ENCODE measurements around the gene SHMT1.
"Not testable (repeated sequence)": the region's sequence is repeated elsewhere in the genome, so short reads cannot be mapped to it uniquely, and the experiment has no call there.

The SHMT1 gene

DNA sequence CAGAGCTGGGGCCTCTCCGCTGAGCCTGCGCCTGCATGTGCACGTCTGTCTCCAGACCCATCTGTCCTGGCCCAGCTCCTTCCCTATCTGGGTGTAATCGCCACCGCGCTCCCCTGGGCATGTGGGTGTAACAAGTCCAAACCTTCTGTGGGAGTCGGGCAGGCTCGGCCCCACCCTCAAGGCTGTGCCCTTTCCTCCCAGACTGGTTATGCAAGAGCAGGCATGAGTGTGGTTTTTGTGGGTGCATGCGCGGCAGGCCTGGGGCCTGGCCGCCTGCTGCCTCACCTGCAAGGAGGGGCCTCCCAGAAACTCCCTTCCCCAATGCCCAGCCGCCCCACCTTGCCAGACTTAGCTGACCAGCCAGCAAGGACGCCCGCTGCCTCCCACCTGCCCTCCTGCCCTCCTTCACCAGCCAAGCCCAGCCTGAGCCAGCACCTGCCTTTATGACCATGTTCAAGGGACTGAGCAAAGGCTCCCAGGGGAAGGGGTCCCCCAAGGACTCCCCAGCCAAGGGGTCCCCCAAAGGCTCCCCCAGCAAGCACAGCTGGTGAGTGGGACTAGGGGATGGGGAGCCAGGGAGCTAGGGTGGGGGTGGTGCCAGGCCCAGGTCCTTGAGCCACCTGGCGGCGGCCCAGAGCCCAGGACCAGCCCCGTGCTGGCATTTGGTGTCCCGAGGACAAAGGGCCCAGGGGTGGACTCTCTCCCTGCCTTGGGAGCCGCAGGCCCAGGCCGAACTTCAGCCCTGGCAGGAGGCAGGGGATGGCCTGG is 14.3 kb upstream of the SHMT1 start, which contains the start of gene EVPLL:
Gene EVPLL, plus strand, starts transcription at position 342 of the 768 bp plus-strand sequence. CDS start 3,160 bp downstream, outside the sequence.
- DNase-seq: no peak

DNA sequence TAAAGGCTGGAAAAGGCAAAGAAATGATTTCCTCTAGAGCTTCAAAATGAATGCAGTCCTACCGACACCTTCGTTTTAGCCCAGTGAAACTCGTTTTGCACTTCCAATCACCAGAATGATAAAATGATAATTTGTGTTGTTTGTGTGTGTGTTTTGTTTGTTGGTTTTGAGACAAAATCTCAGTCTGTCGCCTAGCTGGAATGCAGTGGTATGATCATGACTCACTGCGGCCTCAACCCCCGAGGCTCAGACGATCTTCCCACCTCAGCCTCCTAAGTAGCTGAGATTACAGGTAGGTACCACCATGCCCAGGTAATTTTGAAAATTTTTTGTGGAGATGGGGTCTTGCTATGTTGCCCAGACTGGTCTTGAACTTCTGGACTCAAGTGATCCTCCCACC is 10.9 kb upstream of the SHMT1 start:
- DNase-seq: no peak

DNA sequence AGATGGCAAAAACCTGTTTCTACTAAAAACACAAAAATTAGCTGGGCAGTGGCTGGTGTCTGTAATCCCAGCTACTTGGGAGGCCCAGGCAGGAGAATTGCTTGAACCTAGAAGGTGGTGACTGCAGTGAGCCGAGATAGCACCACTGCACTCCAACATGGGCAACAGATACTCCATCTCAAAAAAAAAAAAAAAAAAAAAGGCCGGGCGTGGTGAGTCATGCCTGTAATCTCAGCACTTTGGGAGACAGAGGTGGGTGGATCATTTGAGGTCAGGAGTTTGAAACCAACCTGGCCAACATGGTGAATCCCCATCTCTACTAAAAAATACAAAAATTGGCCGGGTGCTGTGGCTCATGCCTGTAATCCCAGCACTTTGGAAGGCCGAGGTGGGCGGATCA is 9.8 kb upstream of the SHMT1 start:
- DNase-seq: not testable (repeated sequence)

DNA sequence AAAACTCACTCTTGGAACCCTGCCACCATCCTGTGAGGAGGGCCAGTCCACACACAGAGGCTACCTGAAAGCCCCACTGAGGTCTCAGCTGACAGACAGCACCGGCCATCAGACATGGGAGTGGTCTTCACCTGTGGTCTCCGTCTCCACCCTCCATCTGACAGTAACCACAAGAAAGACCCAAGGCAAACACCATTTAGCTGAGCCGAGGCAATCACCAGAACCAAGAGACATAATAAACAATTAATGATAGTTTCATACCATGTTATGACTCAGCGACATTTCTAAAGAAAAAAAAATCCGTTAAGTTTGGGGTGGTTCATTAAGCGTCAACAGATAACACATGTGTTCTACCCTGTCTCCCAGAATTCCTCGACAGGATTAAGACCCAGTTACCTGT is 8.1 kb upstream of the SHMT1 start:
- no peak for DNase-seq

DNA sequence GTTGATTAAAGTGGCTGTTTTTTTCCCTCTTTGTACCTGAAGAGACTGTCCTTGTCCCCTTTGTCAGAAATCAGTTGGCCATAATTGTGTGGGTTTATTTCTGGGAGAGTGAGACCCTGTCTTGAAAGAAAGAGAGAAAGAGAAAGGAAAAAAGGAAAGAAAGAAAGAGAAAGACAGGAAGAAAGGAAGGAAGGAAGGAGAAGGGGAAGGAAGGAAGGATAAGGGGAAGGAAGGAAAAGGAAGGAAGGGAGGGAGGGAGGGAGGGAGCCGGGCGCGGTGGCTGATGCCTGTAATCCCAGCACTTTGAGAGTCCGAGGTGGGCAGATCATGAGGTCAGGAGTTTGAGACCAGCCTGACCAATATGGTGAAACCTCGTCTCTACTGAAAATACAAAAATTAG is 7.4 kb upstream of the SHMT1 start:
- no peak for DNase-seq

DNA sequence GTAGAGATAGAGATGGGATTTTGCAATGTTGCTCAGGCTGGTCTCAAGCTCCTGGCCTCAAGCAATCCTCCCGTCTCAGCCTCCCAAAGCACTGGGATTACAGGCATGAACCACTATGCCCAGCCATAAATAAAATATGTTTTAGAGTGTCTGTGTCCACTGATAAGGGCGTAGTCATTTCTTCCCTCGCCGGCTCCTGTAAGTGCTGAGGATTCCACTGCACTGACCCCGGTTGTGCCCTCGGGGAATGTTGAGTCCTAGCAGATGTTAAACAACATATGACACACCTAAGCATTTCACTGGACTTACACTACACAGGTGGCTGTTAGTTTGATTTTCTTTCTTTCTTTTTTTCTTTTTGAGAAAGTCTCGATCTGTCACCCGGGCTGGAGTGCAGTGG is 5.6 kb upstream of the SHMT1 start:
- DNase-seq: no peak

DNA sequence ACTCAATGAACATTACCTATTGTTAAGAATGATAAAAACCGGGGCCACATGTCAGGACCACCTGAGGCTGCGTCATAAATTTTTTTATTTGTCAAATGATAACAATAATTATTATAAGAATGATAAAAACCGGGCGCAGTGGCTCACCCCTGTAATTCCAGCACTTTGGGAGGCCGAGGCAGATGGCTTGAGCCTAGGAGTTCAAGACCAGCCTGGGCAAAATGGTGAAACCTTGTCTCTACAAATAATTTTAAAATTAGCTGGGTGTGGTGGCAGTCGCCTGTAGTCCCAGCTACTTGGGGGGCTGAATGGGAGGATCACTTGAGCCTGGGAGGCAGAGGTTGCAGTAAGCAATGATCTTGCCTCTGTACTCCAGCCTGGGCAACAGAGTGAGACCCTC is 816 bp upstream of the SHMT1 start:
- DNase-seq: no peak

DNA sequence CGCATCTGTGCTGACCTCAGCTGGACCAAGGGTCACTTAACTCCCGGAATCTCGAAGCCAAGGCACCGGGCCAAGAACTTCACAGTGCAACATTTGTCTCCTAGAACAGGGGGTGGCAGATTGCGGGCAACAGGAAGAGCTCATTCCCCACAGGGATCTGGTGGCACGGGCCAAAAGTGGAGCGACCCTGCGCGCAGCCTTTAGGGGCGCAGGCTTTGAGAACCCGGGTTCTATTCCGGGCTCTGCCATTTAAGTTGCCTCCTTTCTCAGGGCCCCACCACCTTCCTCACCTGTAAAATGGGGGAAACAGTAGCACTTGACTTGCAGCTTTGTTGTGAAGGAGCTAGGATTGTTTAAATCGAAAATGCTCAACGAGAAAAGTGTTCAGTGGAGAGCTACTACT is 651 bp downstream of the SHMT1 start:
- no peak for DNase-seq

DNA sequence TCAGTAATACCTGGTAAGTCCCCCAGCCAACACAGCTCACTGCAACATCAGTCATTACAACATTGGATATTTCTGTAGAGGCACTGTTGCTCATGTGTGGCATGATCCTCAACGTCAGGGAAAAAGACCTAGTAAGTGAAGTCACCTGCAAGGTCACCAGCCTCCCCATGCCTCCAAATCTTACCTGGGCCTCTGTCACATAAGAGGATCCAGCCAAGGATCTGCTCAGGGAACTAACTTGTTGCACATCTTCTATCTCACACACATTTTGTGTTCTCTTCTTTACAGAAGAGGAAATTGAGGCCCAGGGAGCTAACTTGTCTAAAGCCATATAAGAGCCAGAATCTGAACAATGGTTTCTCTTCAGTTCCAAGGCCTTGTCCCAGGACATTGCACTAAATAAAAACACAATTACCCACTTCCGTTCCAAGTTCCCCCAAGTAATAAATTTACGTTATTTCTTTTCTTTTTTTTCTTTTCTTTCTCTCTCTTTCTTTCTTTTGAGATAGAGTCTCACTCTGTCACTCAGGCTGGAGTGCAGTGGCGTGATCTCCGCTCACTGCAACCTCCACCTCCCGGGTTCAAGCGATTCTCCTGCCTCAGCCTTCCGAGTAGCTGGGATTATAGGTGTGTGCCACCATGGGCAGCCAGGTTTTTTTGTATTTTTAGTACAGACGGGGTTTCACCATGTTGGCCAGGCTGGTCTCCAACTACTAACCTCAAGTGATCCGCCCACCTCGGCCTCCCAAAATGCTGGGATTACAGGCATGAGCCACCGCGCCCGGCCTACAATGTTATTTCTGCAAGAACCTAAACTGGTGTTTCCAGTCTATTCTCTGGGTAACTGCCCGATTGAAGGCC is 1.3 kb downstream of the SHMT1 start:
- DNase-seq: no peak

DNA sequence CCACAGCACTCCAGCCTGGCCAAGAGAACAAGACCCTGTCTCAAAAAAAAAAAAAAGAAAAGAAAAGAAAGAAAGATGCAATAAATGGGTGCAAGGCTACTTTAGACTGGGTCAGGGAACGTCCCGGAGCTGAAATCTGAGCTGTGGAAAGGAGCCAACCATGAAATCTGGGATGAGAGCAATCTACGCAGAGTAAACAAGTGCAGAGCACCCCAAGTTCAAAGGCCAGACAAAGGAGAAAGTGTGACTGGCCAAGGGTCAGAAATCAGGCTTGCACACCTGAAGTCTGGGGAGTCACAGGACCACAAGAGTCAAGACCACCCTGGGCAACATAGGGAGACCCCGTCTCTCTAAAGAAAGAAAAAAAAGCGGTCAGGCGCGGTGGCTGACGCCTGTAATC is 2.8 kb downstream of the SHMT1 start:
- DNase-seq: no peak

DNA sequence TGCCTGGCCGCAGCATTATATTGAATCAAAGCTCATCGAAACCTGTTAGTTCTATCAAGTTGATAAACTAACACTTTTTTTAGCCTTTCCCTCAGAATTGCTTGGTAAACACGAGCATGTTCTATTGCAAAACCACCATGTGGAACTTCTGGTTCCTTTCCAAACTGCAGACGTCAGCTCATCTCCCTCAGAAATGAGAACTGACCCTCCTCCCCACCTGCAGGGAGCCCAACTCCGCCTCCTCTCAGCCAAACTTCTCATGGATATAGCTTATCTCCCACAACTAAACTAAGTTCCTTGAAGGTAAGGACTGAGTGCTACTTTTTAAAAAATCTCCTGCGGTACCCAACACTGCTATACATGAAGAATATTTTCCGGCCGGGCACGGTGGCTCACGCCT is 6.7 kb downstream of the SHMT1 start:
- no peak for DNase-seq

DNA sequence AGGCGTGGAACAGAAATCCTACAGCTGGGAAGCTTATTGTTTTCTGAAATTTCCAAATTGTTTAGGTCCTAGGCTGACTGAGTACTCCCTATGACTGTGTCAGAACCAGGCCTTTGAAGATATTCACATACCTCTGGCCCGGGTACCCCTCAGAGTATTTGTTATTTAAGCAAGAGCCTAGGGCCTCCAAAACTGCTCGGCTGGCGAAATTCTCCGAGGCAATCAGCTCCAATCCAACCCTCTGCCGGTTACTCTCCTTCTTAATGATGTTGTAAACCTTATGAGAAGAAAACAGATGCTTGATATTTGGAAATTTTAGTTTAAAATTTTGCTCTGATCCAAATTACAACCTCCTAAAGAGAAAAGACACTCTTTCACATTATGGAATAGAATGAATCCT is 9.8 kb downstream of the SHMT1 start:
- DNase-seq: no peak

DNA sequence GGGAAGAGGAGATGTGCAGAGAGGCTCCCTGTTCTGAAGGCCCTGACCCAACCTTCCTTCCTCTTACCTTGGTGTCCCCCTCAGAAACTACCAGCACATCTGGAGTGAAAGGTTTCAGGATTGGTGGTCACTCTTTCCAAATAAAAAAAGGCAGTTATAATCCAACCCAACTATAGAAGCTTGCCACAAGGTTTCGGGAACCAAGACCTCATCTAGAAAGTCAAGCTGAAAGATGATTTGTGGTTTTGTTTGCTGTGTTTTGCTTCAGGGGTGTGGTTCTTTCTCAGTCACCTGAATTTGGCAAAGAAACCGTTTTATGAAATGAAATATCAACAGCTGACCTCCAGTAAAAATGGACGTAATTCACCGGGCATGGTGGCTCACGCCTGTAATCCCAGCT is 19.3 kb downstream of the SHMT1 start:
- no peak for DNase-seq

DNA sequence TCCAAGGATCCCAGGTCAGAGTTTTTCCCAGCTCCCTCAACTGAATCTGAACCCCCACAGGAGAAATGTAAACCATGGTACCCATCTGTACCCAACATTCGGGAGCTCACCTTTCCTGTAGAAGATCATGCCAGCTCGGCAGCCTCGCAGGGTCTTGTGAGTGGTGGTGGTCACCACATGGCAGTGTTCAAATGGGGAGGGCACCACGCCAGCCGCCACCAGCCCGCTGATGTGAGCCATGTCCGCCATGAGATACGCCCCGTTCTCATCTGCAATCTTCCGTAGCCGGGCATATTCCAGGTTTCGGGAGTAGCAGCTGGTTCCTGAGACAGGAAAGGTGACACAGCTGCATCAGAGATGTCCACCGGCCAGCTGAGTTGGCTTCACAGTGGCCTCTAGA is 23.4 kb downstream of the SHMT1 start:
- DNase-seq: no peak

DNA sequence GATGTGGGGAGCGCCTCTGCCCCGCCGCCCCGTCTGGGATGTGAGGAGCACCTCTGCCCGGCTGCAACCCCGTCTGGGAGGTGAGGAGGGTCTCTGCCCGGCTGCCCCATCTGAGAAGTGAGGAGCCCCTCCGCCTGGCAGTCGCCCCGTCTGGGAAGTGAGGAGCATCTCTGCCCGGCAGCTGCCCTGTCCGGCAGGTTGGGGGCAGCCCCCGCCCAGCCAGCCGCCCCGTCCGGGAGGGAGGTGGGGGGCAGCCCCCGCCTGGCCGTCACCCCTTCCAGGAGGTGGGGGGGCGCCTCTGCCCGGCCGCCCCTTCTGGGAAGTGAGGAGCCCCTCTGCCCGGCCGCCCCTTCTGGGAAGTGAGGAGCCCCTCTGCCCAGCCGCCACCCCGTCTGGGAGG is 25.2 kb downstream of the SHMT1 start:
- not testable (repeated sequence) for DNase-seq

DNA sequence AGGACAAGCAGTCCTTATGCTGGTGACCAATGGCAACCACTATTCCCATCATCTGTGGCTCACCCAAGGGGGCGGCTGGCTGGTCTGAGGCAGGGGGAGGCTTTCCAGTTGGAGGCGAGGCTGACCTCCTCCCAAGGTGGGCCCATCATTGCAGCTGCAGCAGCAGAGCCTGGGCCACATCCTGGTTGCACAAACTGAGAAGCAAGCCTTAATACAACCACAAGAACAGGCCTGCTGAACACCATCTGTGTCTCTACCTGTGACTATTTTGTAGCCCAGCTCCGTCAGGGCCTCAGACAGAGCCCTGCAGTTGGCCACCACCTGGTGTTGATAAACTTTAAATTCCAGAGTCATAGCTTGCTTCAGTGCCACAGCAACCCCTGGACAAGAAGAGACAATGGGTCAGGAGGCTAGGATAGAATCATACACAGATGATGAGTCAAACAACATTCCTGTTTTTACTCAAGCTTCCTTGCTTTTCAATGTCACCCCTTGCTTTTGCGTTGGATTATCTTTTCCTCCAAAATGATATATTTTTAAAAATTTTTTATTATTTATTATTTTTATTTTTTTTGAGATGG is 30.4 kb downstream of the SHMT1 start:
- no peak for DNase-seq

DNA sequence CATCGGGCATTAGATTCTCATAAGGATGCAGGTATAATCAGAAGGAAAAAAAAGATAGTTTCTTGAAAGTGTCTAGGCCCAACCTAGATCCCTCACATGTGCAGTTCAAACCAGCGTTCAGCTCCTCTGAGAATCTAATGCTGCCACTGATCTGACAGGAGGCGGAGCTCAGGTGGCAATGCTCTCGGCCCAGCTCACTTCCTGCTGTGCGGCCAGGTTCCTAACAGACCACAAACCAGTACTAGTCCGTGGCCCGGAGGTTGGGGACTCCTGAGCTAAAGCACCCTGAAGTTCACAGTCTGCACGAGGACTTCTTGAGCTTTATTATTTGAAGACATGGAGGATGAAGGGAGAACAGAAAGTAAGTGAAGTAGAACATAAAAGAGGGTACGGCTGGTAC is 31.5 kb downstream of the SHMT1 start:
- DNase-seq: no peak

DNA sequence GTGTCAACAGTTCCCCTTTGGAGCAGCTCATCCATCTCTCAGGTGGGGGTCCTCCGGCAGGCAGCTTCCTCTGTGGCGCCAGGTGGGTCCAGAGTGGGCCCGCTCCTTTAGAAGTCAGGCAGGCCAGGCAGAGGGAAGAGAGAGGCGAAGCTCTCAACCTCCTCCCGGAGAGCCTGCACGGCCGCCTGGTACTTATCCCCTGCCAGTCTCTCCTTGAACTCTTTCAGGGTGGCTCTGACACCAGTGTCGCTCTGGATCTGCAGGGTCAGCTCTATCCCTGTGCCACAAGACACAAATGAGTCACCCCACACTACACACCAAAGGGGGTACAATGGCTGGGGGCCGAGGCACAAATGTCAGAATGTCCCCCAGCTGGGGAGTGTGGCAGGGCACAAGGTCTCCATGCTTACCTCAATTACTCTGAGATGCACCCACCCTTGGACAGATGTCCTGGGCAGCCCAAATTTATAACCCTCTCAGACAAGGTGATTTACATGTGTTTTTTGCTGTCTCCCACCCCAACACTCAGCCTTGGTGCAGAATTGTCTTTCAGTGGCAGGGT is 34.6 kb downstream of the SHMT1 start:
- no peak for DNase-seq

DNA sequence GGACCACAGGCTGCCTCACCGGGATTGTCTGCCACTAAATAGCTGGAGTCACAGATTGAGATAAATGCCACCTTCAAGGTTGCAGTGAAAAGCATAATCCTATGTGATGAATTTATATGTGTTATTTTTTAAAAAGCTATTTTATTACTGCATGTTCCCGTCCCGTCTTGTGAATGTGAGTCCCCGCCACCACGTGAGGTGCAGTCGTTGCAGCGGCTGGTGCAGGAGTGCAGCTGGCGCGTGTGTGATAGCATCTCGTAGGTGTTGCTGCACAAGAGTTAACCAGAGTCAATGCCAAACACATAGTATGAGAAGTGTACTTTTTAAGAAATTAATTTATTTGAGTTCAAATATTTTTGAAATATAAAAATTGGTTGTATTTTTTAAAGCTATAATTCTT is 35.8 kb downstream of the SHMT1 start:
- no peak for DNase-seq

DNA sequence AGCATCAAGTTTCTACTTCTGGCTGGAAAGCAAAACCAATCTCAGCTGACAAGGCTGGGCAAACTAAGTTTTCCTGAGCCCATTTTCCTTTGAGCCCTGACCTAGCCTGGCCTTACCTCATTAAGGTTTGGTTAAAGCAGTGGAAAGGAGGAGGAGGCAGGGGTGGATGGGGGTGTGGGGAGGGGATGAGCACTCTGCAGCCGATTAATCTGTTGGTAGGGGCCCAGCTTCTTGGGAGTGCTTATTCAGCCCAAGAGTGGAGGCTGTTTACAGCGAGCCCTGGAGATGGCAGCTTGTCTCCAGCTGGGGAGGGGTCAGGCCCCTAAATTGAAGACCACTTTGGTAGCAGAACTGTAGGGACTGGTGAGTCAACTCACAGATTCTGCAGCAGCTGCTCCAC is 36.3 kb downstream of the SHMT1 start:
- DNase-seq: no peak

DNA sequence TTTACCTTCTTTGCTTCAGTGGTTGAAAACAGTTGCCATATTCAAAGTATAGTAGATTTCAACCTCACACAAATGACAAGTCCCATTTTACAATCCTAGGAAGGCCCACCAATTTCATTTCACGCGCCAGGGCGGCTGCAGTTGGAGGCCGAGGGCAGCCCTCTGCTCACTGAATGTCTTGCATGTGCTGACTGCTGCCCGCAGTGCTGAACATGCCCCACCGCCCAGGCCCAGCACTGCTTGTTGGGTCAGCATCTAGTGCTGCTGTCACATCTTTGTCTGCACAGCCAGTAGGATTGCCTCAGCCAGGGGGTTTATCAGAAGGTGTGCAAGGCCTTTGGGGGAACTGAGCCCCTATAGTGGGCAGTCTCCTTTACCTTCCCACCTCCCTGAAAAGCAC is 36.8 kb downstream of the SHMT1 start:
- no peak for DNase-seq

DNA sequence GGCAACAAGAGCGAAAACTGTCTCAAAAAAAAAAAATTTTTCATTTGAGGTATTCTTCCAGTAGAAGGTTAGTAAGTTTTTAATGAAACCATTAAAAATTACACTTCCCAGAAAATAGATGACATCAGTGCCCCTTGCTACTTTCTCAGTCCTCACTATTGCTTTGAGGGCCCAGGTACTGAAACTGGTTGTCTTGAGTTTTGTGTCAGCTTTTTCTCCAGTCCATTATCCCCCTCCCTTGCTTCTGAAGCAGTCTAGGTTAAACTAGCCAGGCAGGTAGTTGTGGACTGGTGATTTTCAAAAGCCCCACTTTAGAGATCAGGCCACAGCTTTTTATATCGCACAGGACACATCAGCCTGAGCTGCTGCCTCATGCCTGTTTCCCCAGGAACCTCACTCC is 37.3 kb downstream of the SHMT1 start:
- no peak for DNase-seq

All from NCI-H1092 treated with DMSO at 0.1 percent for 48 hours (cell line).